ENCODE measurements around the gene PRDX2.

The PRDX2 gene

GRCh38 chr19:12752056-12752781 is 49.4 kb downstream of the PRDX2 start:
- no peak for DNase-seq

DNA sequence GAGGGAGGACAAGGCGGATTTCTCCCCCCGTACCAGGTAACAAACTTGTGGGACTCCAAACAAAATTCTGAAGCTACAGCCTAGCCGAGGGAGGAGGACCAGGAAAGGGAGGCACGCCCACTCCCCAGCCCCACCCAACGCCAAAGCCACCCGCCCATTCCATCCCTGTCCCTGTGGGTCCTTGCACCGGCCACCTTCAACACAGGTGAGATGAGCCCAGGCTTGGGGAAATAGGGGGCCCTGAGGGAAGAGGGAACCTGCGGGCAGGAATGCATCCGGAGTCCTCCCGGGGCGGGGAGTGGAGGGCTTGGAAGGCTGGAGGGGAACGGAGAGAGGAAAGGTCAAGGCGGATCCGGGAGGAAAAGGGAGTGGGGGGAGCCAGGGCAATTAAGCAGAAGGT is 50.0 kb downstream of the PRDX2 start, which contains the start of gene BEST2:
TSS of gene BEST2 (plus strand) at position 157 of the 400 bp plus-strand sequence. CDS start 802 bp downstream, outside the sequence.
- no peak for DNase-seq

GRCh38 chr19:12750851-12751250 is 50.7 kb downstream of the PRDX2 start:
- no peak for DNase-seq

DNA sequence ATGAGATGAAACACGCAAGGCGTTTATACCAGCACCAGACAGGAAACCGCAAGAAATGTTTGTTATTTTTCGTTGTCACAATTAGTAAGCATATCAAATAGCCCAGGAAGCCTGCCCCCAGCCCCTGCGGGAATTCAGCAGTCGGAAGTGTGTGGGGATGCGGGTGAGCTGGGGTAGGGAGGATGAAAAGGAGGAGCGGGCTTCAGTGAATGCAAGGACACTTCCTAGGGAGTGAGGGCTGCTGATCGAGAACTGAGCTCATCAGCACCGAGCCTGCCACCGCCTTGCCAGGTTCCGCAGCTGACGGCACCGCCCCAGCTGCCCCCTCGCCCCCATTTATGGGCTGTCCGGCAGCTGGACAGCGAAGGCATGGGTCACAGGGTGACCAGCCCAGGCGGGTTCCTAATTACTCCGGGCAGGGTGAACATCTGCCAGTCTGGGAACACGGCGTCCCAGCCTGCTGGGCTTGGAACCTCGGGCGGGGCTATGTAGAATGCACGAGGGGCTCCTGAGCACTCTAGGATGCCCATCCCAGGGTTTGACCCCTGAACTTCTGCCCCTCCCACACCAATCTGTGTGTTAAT is 51.6 kb downstream of the PRDX2 start:
- DNase-seq, result no peak

DNA sequence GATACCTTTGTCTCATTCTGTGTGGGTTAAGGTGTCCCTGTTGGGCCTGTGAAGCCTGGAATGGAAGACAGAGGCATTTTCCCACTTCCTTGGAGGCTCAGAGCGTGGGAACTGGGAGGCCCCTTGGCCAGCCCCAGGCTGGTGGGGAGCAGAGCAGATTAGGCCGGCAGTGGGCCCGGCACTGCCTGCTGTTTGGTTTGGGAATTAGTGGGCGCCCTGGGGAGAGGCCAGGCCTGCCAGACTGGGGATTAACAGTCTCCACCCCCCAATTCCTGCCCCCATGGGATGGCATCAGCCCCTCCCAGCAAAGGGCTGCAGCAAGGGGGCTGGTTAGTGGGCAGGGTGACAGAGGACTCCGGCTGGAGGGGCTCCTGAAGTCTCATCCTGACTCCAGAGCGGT is 53.1 kb downstream of the PRDX2 start:
- no peak for DNase-seq
